ENCODE measurements around the gene CHST2. TPM values are rescaled to one million over a fixed set of nuclear protein-coding genes. Genes with fewer than 3 reads are reported as not detected.
A peak's percentile ranks its signal among the peaks of the same experiment; 100 is the strongest.

Gene CHST2
- total RNA-seq, 1 donor from 2014 or later = 41.6 TPM

DNA sequence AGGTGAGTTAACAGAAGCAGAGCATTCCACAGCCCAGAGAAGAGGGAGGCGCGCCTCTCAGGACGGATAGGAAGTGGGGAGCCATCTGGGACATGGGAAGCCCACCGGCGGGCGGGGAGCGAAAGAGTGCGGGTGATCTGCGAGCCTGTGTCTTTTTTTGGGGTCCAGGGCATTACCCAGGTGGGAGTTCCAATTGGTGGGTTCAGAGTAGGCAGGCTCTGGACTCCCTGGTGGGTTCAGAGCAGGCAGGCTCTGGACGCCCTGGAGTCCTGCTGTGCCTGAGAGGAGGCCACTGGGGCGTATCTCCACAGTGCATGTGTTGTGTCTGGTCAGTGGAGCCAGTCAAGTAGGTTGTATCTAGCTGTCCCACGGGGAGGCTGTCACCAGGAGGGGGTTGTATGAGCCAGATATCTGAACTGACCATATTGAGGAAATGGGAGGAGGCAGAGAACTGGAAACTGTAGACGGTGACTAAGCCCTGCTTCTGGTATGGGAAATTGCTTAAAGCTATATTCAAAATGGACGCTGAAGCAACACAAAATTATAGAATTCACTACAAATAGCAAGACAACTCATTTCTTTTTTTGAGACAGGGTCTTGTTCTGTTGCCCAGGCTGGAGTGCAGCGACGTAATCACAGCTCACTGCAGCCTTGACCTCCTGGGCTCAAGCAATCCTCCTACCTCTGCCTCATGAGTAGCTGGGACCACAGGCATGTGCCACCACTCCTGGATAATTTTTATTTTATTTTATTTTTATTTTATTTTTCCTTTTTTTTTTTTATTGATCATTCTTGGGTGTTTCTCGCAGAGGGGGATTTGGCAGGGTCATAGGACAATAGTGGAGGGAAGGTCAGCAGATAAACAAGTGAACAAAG is 34.5 kb upstream of the CHST2 start:
- H3K4me1 Mint-ChIP-seq (ENCODE audit: unreplicated experiment) = peaks cover 8% of the 10 kb centered on the region
- H3K9me3 Mint-ChIP-seq (ENCODE audit: unreplicated experiment) = no peaks in the 10 kb centered on the region
- no peak overlapping the region for H3K4me3 Mint-ChIP-seq (ENCODE audit: unreplicated experiment)
- DNase-seq (ENCODE audit: extremely low spot score, unreplicated experiment) = no peak
- peak overlapping the region; percentile 72 for H3K27ac Mint-ChIP-seq (ENCODE audit: unreplicated experiment)
- no peaks in the 10 kb centered on the region for H3K36me3 Mint-ChIP-seq (ENCODE audit: unreplicated experiment)
- TF ChIP-seq, protein P1, sequence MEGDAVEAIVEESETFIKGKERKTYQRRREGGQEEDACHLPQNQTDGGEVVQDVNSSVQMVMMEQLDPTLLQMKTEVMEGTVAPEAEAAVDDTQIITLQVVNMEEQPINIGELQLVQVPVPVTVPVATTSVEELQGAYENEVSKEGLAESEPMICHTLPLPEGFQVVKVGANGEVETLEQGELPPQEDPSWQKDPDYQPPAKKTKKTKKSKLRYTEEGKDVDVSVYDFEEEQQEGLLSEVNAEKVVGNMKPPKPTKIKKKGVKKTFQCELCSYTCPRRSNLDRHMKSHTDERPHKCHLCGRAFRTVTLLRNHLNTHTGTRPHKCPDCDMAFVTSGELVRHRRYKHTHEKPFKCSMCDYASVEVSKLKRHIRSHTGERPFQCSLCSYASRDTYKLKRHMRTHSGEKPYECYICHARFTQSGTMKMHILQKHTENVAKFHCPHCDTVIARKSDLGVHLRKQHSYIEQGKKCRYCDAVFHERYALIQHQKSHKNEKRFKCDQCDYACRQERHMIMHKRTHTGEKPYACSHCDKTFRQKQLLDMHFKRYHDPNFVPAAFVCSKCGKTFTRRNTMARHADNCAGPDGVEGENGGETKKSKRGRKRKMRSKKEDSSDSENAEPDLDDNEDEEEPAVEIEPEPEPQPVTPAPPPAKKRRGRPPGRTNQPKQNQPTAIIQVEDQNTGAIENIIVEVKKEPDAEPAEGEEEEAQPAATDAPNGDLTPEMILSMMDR (IDR thresholded peaks at IDR 0.05) = peak; percentile 24
- H3K27me3 Mint-ChIP-seq (ENCODE audit: unreplicated experiment) = no peaks in the 10 kb centered on the region

DNA sequence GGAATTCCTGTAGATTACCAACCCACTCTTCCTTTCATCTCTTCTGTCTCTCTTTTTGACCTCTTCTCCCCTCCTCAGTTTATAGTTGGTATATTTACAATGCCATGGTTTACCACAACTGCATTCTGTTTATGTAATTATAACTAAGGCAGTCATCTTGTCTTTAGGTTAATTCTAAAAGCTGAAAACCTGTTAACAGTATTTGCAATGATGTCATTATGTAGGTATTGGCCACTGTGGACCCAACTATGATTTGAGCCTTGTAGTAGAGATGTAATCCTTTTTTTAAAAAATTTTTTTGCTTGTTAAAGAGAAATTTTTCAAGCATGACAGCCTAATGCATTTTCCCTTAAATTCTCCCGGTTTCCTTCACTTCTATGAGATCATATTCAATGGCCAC is 30.7 kb upstream of the CHST2 start:
- TF ChIP-seq, protein P1 (IDR thresholded peaks at IDR 0.05) = no peak
- Mint-ChIP-seq H3K27me3 (ENCODE audit: unreplicated experiment) (no peaks in the 10 kb centered on the region), H3K9me3 (ENCODE audit: unreplicated experiment) (no peaks in the 10 kb centered on the region), H3K4me3 (ENCODE audit: unreplicated experiment) (no peak overlapping the region), H3K27ac (ENCODE audit: unreplicated experiment) (no peak overlapping the region), H3K4me1 (ENCODE audit: unreplicated experiment) (peaks cover 8% of the 10 kb centered on the region), H3K36me3 (ENCODE audit: unreplicated experiment) (no peaks in the 10 kb centered on the region)
- DNase-seq (ENCODE audit: extremely low spot score, unreplicated experiment) = no peak

DNA sequence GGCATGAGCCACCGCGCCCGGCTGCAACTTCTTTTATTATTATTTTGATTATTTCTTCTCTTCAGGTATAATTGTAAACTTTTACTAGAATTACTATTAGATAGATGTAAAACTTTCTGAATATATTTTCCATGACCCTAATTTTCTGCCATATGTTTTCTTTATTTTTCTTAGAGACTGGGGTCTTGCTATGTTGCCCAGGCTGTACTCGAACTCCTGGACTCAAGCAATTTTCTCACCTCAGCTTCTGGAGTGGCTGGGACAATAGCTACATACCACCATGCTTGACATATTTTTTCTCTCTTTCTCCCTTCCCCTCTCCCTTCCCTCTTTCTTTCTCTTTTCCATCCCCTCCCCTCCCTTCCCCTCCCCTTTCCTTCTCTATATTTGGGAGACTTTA is 29.6 kb upstream of the CHST2 start:
- no peak for DNase-seq (ENCODE audit: extremely low spot score, unreplicated experiment)
- no peak overlapping the region for H3K27ac Mint-ChIP-seq (ENCODE audit: unreplicated experiment)
- no peak overlapping the region for H3K4me3 Mint-ChIP-seq (ENCODE audit: unreplicated experiment)
- TF ChIP-seq, protein P1 (IDR thresholded peaks at IDR 0.05) = no peak
- H3K4me1 Mint-ChIP-seq (ENCODE audit: unreplicated experiment) = peaks cover 4% of the 10 kb centered on the region
- H3K36me3 Mint-ChIP-seq (ENCODE audit: unreplicated experiment) = no peaks in the 10 kb centered on the region
- H3K9me3 Mint-ChIP-seq (ENCODE audit: unreplicated experiment) = no peaks in the 10 kb centered on the region
- no peaks in the 10 kb centered on the region for H3K27me3 Mint-ChIP-seq (ENCODE audit: unreplicated experiment)

DNA sequence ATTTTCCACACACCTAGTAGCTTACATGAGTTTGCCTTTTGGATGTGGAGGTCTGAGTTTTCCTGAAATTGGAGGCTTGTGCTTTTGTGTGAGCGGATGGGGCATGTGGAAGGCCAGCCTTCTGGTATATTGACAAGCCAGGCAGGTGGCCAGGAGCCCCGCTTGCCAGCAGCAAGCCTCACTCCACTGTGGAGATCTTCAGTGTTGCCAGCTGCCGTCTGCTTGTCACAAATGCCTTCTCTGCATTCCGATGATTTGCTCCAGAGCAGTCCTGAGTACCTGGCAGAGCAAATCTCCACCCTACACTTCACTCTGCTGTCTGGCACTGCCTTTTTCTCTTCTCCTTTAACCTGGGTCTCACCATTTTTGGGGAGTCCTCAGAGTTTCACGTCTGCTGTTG is 29.1 kb upstream of the CHST2 start:
- H3K27ac Mint-ChIP-seq (ENCODE audit: unreplicated experiment) = no peak overlapping the region
- H3K4me1 Mint-ChIP-seq (ENCODE audit: unreplicated experiment) = no peaks in the 10 kb centered on the region
- no peaks in the 10 kb centered on the region for H3K27me3 Mint-ChIP-seq (ENCODE audit: unreplicated experiment)
- no peaks in the 10 kb centered on the region for H3K9me3 Mint-ChIP-seq (ENCODE audit: unreplicated experiment)
- H3K36me3 Mint-ChIP-seq (ENCODE audit: unreplicated experiment) = no peaks in the 10 kb centered on the region
- no peak for DNase-seq (ENCODE audit: extremely low spot score, unreplicated experiment)
- TF ChIP-seq, protein P1 (IDR thresholded peaks at IDR 0.05) = no peak
- H3K4me3 Mint-ChIP-seq (ENCODE audit: unreplicated experiment) = no peak overlapping the region

DNA sequence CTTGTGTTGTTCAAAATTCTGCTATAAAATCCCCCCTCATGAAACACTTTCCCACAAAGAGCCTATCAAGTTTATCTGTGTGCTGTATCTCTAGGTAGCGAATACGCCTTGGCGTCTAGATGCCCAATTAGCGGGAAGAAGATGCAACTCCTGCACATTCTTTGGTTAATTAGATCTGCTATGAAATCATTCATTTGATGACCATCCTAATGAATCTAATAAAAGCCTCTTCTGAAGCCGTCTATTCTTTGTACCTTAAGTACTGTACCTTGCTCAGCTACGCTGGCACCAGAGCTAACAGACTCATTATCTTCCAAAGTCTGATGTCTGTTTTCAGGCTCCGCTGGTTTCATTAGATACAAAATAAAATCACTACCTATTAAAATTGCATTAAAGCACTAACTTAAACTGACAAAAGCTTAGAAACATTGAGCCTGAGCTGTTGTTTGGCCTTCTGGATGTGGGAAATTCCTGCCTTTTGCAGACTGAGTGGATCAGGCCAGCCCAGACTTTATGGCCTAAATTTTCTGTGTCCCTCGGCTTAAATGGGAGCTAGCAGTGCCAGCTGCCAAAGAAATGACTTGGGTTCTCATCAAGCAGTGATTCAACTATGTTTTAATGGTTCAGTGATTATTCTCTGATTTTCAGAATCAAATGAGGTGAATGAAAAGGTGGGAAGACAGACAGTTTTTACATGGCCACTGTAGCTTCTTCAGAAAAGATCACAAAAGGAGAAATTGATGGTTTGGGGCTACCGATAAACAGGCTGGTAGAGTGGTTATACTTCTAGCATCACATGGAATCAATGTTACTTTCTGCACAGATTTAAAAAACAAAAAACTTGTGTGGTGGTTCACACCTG is 28.4 kb upstream of the CHST2 start:
- no peak overlapping the region for H3K27ac Mint-ChIP-seq (ENCODE audit: unreplicated experiment)
- no peak overlapping the region for H3K4me3 Mint-ChIP-seq (ENCODE audit: unreplicated experiment)
- no peak for DNase-seq (ENCODE audit: extremely low spot score, unreplicated experiment)
- no peaks in the 10 kb centered on the region for H3K9me3 Mint-ChIP-seq (ENCODE audit: unreplicated experiment)
- no peaks in the 10 kb centered on the region for H3K36me3 Mint-ChIP-seq (ENCODE audit: unreplicated experiment)
- TF ChIP-seq, protein P1 (IDR thresholded peaks at IDR 0.05) = no peak
- H3K27me3 Mint-ChIP-seq (ENCODE audit: unreplicated experiment) = no peaks in the 10 kb centered on the region
- H3K4me1 Mint-ChIP-seq (ENCODE audit: unreplicated experiment) = no peaks in the 10 kb centered on the region
